GM19467 (cell line): ENCODE data around the gene TC2N.
"Not testable (repeated sequence)": the region's sequence is repeated elsewhere in the genome, so short reads cannot be mapped to it uniquely, and the experiment has no call there.

Experiments used
- ATAC-seq: cut with Tn5 transposase; IDR thresholded peaks from one replicate; pipeline ENCODE4 v1.9.1; 2021; ENCODE audit warnings: mild to moderate bottlenecking, moderate library complexity; ENCODE audit not compliant: unreplicated experiment

TC2N gene

GRCh38 chr14:91770185-91770584 is 97.2 kb downstream of the TC2N start:
- no peak for ATAC-seq

GRCh38 chr14:91755570-91756295 is 111.6 kb downstream of the TC2N start:
- no peak for ATAC-seq

GRCh38 chr14:91754819-91755218 is 112.5 kb downstream of the TC2N start:
- no peak for ATAC-seq

- no peak for ATAC-seq
These were observed 113.2 kb downstream of the TC2N start for GRCh38 chr14:91754185-91754584.

- no peak for ATAC-seq
These were observed 113.7 kb downstream of the TC2N start for GRCh38 chr14:91753501-91754128.

- no peak for ATAC-seq
These were observed 114.4 kb downstream of the TC2N start for GRCh38 chr14:91752961-91753360.

- no peak for ATAC-seq
These were observed 115.6 kb downstream of the TC2N start for GRCh38 chr14:91751719-91752118.

- ATAC-seq, result no peak
These were observed 116.6 kb downstream of the TC2N start for GRCh38 chr14:91750634-91751198.

- no peak for ATAC-seq
These were observed 117.5 kb downstream of the TC2N start for GRCh38 chr14:91749868-91750267.

- no peak for ATAC-seq
These were observed 119.3 kb downstream of the TC2N start for GRCh38 chr14:91748049-91748448.

- no peak for ATAC-seq
These were observed 122.0 kb downstream of the TC2N start for GRCh38 chr14:91745344-91745743.

GRCh38 chr14:91744068-91744480 is 123.3 kb downstream of the TC2N start:
- ATAC-seq, result no peak

GRCh38 chr14:91743305-91743653 is 124.1 kb downstream of the TC2N start:
- ATAC-seq, result no peak

GRCh38 chr14:91742621-91743304 is 124.6 kb downstream of the TC2N start:
- ATAC-seq, result no peak

- not testable (repeated sequence) for ATAC-seq
These were observed 127.5 kb downstream of the TC2N start for GRCh38 chr14:91739867-91740266.

GRCh38 chr14:91737619-91738018 is 129.7 kb downstream of the TC2N start:
- no peak for ATAC-seq

GRCh38 chr14:91732859-91733477 is 134.4 kb downstream of the TC2N start:
- no peak for ATAC-seq

GRCh38 chr14:91732439-91732838 is 134.9 kb downstream of the TC2N start:
- ATAC-seq, result no peak

- no peak for ATAC-seq
These were observed 135.3 kb downstream of the TC2N start, which contains the start of gene CATSPERB for GRCh38 chr14:91731986-91732385. TSS of gene CATSPERB (minus strand) at chr14:91732086. CDS start at chr14:91729479, 2,607 bp downstream.

- ATAC-seq, result no peak
These were observed 136.3 kb downstream of the TC2N start for GRCh38 chr14:91731018-91731417.

- no peak for ATAC-seq
These were observed 137.6 kb downstream of the TC2N start for GRCh38 chr14:91729756-91730155.
